CD4-positive, alpha-beta T cell treated with Interferon alpha-2 for 1 hour (primary cell): ENCODE data around the gene SMC6.

Experiments used
- DNase-seq, 2 donors: peaks; one replicate each; pipeline ENCODE4 v3.0.0-alpha.2; 2020 to 2022

SMC6 gene

GRCh38 chr2:17753803-17754663, at the start of gene SMC6, which contains the start of gene GEN1:
SMC6 (minus strand) TSS chr2:17753810; CDS start chr2:17745946, 7,864 bp downstream.
GEN1 (plus strand) TSS chr2:17754138; CDS start chr2:17759944, 5,806 bp downstream.
- peak; percentile 91 to 93 for DNase-seq

GRCh38 chr2:17800693-17801458, 47.3 kb upstream of the SMC6 start:
- DNase-seq = no peak

DNA sequence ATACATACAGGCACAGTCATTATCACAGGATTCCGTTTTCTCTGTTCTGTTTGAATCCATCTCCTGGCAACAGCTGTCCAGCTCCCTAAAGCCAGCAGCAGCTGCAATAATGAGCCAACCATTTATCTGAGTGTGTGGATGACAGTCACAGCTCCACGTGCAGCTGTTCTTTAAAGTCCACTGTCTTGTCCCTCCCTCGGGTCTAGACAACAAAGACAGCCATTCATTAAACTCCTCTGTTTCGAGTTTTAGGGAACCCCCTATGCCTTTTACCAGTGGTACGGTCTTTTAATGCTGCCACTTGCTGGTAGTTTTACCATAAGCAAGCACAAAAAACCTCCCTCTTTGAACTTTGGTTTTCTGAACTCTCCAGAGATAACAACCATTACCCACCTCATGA, 46.6 kb upstream of the SMC6 start:
- DNase-seq = no peak

DNA sequence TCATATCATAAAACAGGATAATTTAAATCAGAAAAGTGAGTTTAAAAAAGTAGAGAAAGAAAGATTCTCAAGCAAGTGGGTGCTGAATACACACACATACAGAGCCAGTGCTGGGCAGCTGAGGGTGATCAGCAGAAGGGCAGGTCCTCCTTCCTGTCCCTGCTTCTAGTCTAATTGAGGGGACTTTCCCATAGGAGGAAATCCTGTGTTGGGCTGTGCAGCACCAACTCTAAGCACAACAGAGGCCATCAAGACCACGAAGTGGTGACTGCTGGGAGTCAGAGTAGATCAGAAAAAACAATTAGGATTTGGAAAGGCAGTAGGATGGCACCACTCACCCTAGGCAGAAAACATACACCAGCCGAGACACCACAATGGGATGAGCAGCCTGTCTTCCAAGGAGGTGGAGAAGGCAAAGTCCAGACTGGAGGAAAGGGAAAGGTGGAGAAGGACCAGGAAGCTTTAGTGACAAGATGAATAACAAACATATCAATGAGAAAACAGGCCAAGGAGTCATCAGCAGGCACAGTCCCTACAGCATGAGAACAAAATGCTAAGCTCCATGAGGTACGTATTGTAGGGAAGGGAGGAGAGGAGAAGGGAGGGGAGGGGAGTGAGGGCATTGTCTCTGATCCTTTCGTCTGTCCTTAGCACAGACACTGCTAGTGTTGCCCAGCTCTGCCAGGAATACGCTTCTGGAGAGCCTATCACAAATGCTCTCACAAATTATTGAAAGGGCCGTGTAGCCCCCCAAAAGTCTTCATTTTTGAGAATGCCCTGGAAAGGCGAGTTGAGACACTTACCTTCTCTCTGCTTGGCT, 45.9 kb upstream of the SMC6 start:
- no peak for DNase-seq

- DNase-seq = no peak
Observed at GRCh38 chr2:17798338-17798737, 44.7 kb upstream of the SMC6 start.

DNA sequence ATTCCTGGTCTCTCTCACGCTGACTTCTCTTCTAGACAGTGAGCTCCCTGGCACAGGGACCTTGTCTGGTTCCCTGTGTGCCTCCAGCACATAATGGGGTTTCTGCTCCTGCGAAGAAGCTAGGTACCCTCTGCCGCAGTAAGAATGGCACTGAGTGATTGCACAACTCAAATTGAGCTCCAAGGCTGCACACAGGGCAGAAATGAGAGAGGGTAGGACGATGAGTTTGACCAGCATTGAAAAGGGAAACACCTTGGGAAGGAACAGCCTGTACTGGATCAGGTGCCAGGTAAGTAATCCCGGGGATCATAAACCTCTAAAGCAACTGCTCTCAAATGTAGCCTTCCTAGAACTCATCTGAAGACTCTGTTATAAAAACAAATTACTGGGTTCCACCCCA, 41.7 kb upstream of the SMC6 start:
- no peak for DNase-seq

- DNase-seq = no peak
Observed at GRCh38 chr2:17793803-17794354, 40.3 kb upstream of the SMC6 start.

GRCh38 chr2:17793296-17793695, 39.7 kb upstream of the SMC6 start:
- DNase-seq = no peak

GRCh38 chr2:17792515-17792914, 38.9 kb upstream of the SMC6 start:
- no peak for DNase-seq

- DNase-seq = no peak
Observed at GRCh38 chr2:17791817-17792130, 38.2 kb upstream of the SMC6 start.

GRCh38 chr2:17791121-17791816, 37.7 kb upstream of the SMC6 start:
- no peak for DNase-seq

- no peak for DNase-seq
Observed at GRCh38 chr2:17790536-17790935, 36.9 kb upstream of the SMC6 start.

GRCh38 chr2:17788773-17789172, 35.2 kb upstream of the SMC6 start:
- no peak for DNase-seq

DNA sequence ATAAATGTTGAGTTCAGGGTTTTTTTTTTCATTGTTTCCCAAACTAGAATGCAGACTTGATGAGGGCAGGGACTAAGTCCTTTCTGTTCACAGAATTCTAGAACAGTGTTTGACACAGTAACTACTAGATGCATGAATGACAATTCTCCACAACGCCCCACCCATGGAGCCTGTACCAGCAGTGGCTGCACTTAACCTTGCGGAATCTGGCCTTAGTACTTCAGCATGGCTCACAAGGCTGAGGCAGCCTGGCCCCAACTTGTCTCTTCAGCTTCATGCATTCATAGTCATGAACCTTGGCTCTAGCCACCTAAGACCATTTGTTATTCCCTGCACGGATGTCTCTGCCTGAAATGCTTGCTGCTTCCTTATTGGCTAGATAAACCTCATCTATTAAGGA, 33.1 kb upstream of the SMC6 start:
- DNase-seq = no peak

GRCh38 chr2:17781482-17781881, 27.9 kb upstream of the SMC6 start:
- no peak for DNase-seq

DNA sequence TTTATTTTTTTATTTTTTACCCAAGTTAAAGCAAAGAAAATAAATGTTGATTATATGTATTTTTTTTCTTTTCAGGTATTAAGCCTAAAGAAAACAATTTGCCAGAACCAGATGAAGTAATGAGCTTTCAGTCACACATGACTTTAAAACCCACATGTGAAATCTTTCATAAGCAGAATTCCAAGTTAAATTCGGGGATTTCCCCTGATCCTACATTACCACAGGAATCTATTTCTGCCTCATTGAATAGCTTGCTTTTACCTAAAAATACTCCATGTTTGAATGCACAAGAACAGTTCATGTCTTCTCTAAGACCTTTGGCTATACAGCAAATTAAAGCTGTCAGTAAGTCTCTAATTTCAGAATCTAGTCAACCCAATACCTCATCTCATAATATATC, 26.9 kb upstream of the SMC6 start:
- no peak for DNase-seq

- DNase-seq = no peak
Observed at GRCh38 chr2:17772532-17772931, 18.9 kb upstream of the SMC6 start.

DNA sequence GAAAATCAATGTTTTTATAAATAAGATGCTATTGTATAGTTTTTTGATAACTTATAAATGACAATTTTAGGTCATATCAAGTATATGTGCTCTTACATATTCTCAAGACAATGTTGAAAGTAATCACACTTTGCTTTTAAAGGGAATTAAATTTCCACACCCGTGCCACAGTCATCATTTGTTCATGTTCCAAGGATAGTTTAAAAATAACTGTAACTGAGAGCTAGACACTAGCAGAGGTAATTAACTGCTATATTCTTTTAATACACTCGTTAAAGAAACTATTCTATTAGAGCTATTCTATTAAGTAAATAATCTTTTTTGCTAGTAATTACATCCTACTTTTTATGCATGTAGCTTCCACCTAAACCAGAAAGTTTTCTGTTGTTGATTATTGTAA, 18.3 kb upstream of the SMC6 start:
- DNase-seq = no peak

GRCh38 chr2:17768894-17769293, 15.3 kb upstream of the SMC6 start:
- DNase-seq = no peak

DNA sequence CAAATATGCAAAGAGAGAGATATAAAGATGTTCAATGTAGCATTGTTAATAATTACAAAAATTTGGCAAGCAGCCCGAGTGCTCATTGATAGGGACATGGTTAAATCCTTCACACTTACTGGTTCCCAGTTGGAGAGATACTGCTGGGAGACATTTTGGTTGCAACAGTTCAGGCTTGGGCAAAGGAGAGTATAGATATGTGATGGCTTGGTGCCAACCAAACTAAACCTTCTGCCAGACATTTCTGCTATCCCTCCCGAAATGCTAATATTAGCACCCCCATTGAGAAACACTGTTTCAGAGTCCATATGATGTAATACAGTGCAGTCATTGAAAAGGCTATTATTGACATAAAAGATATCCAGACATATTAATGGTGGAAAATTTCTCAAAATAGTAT, 11.8 kb upstream of the SMC6 start:
- no peak for DNase-seq

DNA sequence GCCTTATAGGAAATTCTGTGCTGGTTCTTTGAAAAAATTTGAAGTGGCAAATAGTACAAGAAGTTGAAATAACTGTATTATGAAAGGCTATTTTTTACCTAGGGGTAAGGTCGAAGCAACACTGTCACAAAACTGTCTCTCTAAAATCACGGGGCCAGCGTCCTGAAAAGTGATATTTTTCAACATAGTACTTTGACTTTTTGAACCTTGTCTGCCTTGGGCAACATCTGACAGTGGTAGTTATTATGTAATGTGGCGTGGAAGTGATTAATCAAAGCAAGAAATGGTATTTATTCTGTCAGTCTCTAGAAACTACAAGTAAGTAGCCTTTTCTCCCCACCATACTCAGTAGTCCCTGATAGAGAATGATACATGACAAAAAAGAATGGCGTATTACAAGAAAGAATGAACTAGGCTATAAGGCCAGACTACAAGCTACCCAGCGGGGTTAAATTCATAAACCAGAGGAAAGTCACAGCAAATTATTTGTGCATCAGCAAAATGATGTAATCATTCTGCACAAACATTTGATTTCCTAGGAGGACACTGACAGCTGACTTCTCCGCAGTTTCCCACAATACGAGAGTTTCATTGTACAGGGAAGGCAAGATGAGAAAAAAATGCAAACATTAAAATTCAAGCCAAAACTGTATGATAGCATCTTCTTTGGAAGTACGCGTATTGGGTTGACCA, 10.2 kb upstream of the SMC6 start:
- DNase-seq = no peak

- no peak for DNase-seq
Observed at GRCh38 chr2:17762451-17762850, 8.8 kb upstream of the SMC6 start.
